Measurements from ENCODE around the gene TNS1. TPM values are rescaled to one million over a fixed set of nuclear protein-coding genes. Genes with fewer than 3 reads are reported as not detected.

The TNS1 gene
- total RNA-seq, 1 donor from 2014 or later = 0.24 TPM

GRCh38 chr2:217912098-217913024 is 90.4 kb downstream of the TNS1 start:
- Histone ChIP-seq H3K27ac (no peak overlapping the region), H4K20me1 (ENCODE audit: low read depth) (no peaks in the 10 kb centered on the region), H3K9ac (no peak overlapping the region), H3K4me2 (no peak overlapping the region), H3K27me3 (peaks cover 8% of the 10 kb centered on the region), H3F3A (ENCODE audit: low read depth) (no peaks in the 10 kb centered on the region), H2AFZ (replicated peaks) (no peak overlapping the region), H3K79me2 (ENCODE audit: low read depth) (no peaks in the 10 kb centered on the region), H3K9me3 (ENCODE audit: low read depth) (no peaks in the 10 kb centered on the region), H3K4me3 (no peak overlapping the region), H3K36me3 (no peaks in the 10 kb centered on the region), H3K4me1 (no peaks in the 10 kb centered on the region)
- peak overlapping the region; percentile 32 for H3K27ac Mint-ChIP-seq
- peaks cover 37% of the 10 kb centered on the region for H3K4me1 Mint-ChIP-seq
- DNase-seq (ENCODE audit: low spot score) = no peak
- H3K4me3 Mint-ChIP-seq = peak overlapping the region; percentile 24
- TF ChIP-seq EZH2 (IDR thresholded peaks at IDR 0.05) (no peak), EZH2phosphoT487 (IDR thresholded peaks at IDR 0.05) (no peak), CTCF (IDR thresholded peaks at IDR 0.05) (no peak)
- H3K27me3 Mint-ChIP-seq (ENCODE audit: insufficient read depth, low read depth) = no peaks in the 10 kb centered on the region
- no peaks in the 10 kb centered on the region for H3K36me3 Mint-ChIP-seq
- no peaks in the 10 kb centered on the region for H3K9me3 Mint-ChIP-seq

GRCh38 chr2:217911283-217912097 is 91.3 kb downstream of the TNS1 start:
- no peaks in the 10 kb centered on the region for H3K27me3 Mint-ChIP-seq (ENCODE audit: insufficient read depth, low read depth)
- Histone ChIP-seq H3F3A (ENCODE audit: low read depth) (no peaks in the 10 kb centered on the region), H3K36me3 (no peaks in the 10 kb centered on the region), H4K20me1 (ENCODE audit: low read depth) (no peaks in the 10 kb centered on the region), H3K9me3 (ENCODE audit: low read depth) (no peaks in the 10 kb centered on the region), H3K27me3 (peaks cover 8% of the 10 kb centered on the region), H3K4me2 (no peak overlapping the region), H3K79me2 (ENCODE audit: low read depth) (no peaks in the 10 kb centered on the region), H3K9ac (no peak overlapping the region), H3K27ac (no peak overlapping the region), H2AFZ (replicated peaks) (no peak overlapping the region), H3K4me3 (no peak overlapping the region), H3K4me1 (no peaks in the 10 kb centered on the region)
- no peak overlapping the region for H3K4me3 Mint-ChIP-seq
- H3K4me1 Mint-ChIP-seq = peaks cover 35% of the 10 kb centered on the region
- H3K9me3 Mint-ChIP-seq = no peaks in the 10 kb centered on the region
- no peaks in the 10 kb centered on the region for H3K36me3 Mint-ChIP-seq
- H3K27ac Mint-ChIP-seq = no peak overlapping the region
- TF ChIP-seq EZH2 (IDR thresholded peaks at IDR 0.05) (no peak), EZH2phosphoT487 (IDR thresholded peaks at IDR 0.05) (no peak), CTCF (IDR thresholded peaks at IDR 0.05) (no peak)
- DNase-seq (ENCODE audit: low spot score) = no peak

GRCh38 chr2:217910875-217911212 is 92.0 kb downstream of the TNS1 start:
- no peak overlapping the region for H3K4me3 Mint-ChIP-seq
- Histone ChIP-seq H3K79me2 (ENCODE audit: low read depth) (no peaks in the 10 kb centered on the region), H3K9ac (no peak overlapping the region), H3K27me3 (peaks cover 8% of the 10 kb centered on the region), H2AFZ (replicated peaks) (no peak overlapping the region), H3K36me3 (no peaks in the 10 kb centered on the region), H3K4me1 (no peaks in the 10 kb centered on the region), H3F3A (ENCODE audit: low read depth) (no peaks in the 10 kb centered on the region), H3K27ac (no peak overlapping the region), H3K4me2 (no peak overlapping the region), H3K9me3 (ENCODE audit: low read depth) (no peaks in the 10 kb centered on the region), H3K4me3 (no peak overlapping the region), H4K20me1 (ENCODE audit: low read depth) (no peaks in the 10 kb centered on the region)
- no peak for DNase-seq (ENCODE audit: low spot score)
- H3K4me1 Mint-ChIP-seq = peaks cover 31% of the 10 kb centered on the region
- no peak for TF ChIP-seq EZH2phosphoT487 (IDR thresholded peaks at IDR 0.05)
- no peak for TF ChIP-seq EZH2 (IDR thresholded peaks at IDR 0.05)
- TF ChIP-seq CTCF (IDR thresholded peaks at IDR 0.05) = no peak
- no peaks in the 10 kb centered on the region for H3K9me3 Mint-ChIP-seq
- H3K27ac Mint-ChIP-seq = peak overlapping the region; percentile 46
- H3K36me3 Mint-ChIP-seq = no peaks in the 10 kb centered on the region
- no peaks in the 10 kb centered on the region for H3K27me3 Mint-ChIP-seq (ENCODE audit: insufficient read depth, low read depth)
